ENCODE measurements around the gene PBX1.

The PBX1 gene

DNA sequence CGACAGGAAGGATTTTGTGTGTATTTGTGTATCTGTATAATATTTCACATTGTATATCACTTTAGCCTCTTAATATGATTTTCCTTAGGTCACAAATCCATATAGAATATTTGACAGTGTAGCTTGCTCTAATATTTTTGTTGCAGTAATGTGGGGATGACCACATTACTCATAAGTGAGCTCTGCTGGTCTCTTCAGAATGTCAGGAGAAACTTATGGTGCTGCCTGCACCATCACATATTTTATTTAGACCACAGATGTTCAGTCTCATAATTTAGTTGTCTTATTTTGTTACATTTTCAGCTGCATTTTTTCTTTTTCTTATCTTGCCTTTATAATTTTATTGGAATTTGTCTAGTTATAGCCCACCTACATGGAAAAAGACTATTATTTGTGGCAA lies 205.3 kb downstream of the PBX1 start:
- FAIRE-seq: no peak

DNA sequence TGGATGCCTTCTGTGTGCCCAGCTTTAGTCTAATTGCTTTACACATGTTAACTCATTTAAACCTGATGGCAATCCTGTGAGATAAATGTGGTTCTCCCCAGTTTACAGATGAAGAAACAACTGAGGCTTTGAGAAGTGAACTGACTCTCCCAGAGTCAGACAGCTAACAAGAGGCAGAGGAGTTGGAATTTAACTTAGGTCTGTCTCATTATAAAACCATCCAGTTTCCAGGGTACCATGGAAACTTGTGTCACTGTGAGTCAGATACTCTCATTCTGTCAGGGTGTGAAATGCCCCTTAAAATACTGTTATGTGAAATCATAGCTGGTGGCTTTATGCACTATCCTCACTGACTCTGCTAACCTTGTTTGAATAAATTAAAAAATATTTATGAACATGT lies 206.6 kb downstream of the PBX1 start:
- FAIRE-seq: peak; percentile 72

DNA sequence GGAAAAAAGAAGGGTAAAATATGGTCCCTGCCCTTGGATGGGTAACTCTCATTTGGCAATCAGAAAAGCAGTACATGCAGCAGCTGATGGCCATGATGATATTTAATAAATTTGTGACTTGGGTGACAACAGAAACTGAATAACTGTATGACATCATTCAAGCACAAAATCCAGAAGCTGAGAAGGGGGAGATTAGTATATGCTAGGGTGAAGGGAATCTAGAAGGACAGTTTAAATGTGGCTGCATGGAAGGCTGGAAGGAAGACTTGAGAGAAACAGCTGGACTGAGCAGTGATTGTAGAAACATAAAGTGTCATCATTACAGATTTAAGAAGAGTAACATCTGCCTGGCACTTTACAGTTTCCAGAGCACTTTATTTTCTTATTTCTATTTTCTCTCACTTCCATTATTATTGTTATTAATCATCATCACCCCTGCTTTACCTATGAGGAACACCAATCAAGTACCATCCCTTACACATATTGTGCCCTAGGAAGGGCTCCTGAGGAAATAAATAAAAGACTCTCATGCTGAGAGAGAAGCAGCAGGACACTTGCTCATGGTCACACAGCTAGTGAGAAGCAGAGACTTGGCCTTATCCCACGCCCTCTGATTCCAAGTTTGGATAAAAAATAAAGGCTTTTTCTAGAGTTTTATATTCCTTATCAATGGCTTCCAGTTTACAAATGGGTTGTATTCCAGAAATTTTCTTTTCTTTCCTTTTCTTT lies 207.2 kb downstream of the PBX1 start:
- no peak for FAIRE-seq

DNA sequence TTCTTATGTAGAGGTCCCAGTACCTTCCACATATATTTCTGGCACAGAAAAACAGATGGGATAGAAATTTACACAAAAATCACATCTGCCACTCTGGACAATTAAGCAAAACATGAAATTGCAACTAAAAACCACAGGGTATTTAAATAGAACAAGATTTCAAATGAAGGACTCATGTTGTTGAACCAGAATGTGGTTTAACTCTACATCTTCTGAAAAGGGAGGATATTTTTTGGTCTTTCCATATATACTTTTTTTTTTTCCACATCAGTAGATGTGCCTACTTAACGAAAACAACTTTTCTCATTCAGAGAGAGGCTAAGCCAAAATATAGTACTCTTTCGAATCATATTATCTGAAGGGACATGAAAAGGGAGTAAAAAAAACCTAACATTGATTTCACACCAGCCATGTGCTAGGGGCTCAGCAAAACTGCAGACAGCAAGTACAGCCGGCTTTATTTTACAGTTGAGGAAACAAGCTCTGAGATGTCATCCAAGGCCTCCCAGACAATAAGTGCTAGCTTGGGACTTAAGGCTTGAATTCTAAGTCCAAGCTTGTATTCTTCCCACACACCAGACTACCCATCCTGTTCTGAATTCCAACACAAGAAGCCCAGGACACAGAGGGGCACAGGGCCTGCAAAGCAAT lies 208.9 kb downstream of the PBX1 start:
- no peak for FAIRE-seq

DNA sequence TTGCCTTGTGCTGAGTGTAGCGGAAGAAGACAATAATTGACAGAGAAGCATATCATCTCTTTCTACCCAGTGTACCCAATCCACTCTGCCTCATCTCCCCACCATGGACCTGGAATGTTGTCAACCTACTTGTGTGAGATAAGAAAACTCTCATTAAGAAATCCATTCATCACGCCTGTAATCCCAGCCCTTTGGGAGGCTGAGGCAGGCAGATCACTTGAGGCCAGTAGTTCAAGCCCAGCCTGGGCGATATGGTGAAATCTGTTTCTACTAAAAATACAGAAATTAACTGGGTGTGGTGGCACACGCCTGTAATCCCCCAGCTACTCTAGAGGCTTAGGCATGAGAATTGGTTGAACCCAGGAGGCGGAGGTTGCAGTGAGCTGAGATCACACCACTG lies 209.6 kb downstream of the PBX1 start:
- FAIRE-seq: no peak

DNA sequence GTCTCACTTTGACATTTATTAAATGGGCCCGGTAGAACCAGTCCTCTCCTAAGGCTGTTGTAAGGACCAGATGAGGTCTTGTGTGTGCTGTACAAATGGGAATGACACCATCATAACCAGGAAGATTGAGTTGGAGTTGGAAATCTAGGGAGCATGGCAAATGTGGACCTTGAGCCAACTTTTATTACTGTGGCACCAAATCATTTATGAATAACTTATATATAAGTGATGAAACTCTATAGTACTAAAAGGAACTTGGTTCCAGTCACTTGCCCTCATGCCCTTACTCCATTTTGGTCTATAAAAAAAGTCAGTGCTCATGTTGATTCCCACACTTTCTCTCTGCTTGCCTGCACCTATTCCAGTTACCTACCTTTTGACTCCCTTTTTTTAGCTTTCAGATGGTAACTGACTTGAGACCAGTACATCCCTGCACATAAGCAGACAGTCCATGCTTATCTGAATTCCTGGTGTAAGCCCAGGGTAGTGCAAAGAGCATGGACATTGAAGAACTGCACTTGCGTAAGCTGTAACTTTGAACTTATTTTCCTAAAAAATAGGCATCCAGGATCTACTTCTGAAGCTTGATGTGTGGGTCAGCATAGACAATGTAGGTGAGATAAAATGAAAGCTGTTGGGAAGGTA lies 210.6 kb downstream of the PBX1 start:
- no peak for FAIRE-seq

DNA sequence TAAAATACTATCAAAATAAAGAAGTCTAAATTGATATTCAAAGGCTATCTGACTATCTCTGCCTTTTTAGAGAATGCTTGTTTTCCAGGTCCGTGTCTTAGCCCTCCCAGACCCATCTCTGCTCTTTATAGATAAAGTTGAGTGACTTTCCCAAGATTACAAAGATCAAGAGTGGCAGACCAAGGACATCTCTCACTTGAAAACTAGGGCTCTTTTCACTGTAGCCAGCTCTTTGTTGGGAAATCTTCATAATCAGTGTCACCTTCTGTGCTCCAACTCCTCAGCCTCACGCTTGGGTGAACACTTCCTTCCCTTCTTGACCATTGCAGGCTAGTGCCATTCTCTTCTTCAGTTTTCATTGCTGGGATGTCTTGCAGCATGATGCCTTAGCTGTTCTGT lies 211.1 kb downstream of the PBX1 start:
- FAIRE-seq: no peak

DNA sequence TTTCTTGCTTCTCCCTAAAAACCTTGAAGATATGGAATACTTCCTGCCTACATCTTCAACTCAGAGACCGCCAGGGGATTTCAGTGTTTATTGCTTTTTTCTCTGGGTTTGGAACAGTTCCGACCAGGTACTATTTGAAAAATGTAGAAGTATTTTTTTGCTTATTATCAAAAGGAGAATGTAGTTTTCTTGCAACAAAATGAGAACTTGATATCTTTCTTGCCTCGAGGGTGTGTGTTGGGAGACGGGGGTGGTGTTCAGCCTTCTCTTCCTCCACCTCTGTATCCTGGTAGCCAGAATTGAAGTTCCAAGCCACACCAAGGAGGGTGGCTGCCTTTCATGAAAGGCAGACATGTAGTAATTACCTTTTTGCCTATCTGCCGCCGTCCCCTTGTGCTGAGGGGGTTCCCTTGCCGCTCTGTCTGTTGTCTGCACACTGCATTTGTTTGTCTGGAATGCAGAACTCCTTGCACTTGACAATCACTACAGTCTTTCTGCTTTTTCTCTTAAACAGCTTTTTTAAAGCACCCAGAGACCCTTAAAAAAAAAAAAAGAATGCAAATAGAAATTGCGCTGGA lies 212.1 kb downstream of the PBX1 start:
- FAIRE-seq: no peak

DNA sequence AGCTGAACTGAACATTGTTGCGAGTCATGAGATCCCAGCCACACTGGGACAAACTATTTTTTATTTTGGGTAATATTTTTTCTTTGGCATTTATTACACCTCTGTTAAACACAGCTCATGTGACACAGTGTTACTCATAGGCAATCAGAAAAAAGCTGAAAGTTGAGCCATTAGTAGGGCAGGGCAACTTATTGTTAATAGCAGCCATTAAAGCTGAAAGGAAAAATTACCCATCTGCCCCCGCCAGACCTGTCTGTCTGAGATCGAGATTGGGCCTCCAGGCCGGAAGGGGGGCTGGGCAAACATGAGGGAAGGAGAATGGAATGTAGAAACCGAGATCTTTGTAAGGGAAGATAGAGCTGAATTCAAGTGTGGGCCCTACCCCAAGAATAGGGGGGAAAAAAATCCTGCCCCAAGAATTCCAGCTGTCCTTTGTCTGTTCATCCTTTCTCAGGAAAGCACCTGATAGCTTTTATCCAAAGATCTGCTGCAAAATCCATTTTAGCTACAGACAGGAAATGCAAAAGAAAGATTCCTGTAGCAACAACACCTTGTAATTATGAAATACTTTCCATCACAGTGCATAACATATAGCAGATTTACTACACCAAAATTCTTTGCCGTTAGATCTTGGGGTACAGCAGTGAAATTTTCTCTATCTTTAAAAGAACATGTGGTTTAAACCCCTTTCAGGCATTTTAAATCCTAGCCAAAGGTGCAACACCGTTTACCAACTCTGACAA lies 212.8 kb downstream of the PBX1 start:
- FAIRE-seq: no peak

DNA sequence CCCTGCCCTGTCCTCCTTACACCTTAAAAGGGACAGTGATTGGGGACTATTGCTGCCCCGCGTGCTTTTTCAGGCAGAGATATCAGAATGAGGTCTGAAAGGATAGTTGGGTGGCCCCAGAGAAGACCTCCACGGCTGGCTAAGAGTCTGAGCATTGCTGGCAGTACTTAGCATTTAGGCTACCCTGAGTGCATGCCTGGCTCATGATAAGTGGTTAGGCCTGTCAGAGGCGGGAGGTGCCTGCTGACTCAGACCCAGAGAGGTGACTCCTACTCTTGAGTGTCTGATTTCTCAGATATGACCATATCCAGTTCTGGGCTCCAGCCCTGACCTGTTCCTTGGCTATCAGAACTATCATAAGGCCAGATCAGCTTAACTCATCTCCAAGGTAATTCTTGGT lies 213.7 kb downstream of the PBX1 start:
- FAIRE-seq: no peak

DNA sequence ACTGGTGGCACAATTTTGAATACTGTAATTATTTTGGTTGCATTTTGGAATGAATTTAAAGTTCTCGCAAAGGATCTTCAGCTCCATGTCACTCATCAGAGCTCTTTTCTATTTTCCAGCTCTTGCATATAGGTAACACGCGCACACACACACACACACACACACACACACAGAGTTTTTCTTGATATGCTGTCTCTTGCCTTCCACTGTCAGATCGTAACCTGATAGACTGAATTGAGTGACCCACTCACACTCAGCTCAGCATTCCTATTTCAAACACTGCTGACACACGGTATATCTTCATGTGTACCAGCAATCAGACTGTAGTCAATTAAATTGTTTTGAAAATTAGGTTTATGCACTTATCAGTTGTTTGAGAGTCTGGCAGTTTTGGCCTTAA lies 214.1 kb downstream of the PBX1 start:
- FAIRE-seq: no peak

DNA sequence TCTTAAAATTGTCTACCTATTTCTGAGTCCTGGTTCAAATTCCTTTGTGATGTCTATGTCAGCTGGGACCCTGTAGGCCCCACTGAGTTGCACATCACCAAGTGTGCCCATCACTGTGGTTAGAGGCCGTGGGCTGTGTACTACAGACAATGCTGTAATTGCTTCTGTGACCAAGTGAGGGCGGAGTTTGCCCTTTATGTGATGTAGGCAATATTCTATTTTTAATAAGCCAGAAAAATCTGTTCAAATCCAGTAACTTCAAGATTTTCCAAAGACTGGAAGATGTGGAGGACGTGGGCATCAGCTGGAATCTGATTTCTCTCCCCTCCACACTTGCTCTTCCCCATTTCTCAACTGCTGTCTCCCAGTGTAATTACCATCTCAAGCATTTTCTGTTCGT lies 215.4 kb downstream of the PBX1 start:
- no peak for FAIRE-seq

DNA sequence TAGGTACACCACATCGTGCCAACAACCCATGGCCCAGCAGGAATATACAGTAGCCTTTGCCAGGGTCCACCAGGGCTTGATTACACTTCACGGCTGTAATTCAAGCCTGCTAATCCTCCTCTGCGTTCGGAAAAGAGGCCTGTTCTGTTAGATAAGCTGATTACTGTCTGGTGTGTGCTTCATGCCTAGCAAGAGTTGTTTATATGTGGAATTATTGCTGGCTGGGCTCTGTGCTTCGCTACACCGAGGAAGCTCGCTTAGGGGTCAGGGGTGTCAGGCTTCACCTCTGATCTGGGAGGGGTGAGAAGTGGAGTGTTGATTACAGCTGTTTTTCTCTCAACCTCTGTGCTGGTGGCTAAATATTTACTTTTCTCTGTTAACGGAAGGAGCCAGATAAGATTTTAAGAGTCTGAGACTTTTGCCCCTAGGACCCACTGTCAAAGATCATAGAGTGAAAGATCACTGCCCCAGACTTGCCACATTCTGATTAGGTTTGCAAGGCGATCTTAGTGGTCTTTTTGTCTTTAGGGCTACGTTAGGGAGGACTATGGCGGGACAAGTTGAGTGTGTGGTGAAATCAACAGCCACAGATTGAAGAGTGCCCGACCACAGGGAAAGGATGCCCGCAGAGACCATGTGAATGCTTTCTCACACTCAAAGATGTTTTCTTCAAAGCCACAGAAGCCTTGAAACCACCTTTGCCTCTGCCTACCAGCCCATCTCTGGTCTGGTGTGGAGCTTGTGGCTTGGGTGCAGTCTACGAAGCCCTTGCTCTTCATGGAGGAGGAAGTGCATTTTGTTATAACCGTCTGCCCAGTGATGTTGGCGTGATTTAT lies 216.1 kb downstream of the PBX1 start:
- FAIRE-seq: no peak

DNA sequence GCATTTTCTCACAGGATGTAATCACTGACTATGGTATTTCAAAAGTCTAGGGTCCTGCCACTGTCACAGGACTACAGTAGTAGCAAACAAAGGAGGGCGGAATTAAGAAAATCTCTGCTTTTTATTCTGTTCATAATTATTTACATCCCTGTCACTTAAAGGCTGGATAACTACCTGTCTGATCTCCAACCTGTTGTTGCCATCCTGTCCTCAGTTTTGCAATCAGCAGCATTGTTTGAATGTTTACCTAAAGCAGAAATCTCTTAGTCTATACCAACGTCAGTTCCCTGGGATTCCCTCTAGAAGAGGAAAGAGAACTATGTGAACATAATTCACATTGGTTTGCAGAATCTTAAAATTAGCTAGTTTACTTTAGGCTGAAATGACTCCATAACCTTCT lies 218.5 kb downstream of the PBX1 start:
- no peak for FAIRE-seq

DNA sequence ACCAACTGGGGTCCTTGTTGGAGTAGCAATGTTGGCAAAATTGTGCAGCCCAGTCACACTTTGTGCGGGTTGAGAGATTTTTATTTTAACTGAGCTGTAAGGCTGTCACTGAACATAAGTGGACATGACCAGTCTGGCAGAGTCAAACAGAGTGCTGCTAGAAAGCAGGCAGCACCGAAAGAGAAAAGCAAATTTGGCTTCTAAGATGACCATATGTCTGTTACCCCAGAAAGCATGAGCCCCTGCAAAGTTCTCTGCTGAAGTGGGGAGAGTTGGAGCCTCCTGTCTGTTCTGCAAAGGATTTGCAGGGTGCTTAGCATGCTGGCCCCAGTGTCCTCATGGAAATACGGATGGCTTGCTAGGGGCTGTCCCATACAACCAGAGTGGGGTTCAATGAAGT lies 220.4 kb downstream of the PBX1 start:
- FAIRE-seq: no peak

DNA sequence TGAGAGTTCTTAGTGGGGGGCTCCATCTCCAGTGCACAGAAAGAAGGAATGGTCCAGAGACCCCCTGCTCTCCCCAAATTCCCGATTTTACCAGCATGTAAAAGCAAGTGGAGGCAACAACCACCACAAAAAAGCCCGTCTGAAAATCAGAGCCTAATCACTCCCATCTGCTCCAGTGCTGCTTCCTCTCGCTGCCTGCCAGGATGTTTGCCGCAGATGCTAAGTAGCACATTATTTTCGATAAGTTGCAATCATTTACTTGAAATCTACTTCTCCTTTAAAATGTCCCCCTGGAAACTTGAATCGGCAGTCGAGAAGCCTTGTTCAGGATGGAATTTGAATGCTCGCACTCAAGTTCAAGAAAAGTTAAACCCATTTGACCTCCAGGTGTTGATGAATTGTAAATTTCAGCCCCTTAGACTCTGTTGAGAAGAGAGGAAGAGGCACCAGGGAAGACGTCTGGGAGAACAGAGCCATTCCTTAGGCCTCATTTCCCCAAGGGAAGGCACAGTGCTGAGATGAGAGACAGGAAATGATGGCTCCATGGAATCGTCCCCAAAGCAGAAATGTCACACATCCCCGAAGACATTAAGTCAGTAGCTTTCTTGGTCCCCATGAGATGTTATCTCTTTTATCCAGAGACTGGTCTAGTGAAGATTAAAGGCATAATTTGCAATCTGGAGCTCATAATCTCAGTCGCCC lies 221.3 kb downstream of the PBX1 start:
- FAIRE-seq: no peak

DNA sequence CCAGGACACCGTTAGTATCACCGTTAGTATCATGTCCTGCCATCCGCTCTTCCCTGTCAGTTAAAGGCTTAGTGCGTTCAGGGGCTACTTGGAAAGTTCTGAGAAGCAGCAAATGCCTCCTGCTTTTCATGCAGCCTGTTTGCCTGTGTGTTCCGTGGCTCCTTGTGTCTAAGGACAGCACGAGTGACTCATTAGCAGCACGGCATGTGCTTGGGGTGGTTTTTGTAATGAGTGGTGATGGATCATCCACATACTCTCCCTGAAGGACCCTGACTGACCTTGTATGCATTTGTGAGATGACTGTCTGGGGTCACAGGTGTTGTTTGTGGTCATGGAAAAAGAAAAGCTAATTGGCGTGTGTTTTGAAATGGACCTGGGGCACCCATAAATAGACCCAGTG lies 221.9 kb downstream of the PBX1 start:
- no peak for FAIRE-seq

DNA sequence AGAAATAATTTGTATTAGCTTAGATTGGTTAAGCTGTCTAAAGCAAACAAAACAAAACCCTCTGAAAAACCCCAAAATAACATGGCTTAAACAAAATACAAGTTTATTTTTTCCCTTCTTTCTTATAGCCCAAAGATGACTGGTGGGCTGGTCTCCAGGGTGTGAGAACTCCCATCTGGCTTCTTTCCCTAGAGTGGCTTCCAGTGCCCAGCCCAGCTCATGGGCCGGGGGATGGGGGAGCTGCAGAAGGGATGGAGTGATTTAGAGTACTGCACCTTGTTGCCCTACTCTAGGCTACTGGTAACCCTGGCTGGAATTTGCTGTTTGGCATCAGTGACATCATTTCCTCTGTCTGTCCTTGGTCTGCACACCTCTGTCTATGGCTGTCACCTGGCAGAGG lies 223.0 kb downstream of the PBX1 start:
- FAIRE-seq: no peak

DNA sequence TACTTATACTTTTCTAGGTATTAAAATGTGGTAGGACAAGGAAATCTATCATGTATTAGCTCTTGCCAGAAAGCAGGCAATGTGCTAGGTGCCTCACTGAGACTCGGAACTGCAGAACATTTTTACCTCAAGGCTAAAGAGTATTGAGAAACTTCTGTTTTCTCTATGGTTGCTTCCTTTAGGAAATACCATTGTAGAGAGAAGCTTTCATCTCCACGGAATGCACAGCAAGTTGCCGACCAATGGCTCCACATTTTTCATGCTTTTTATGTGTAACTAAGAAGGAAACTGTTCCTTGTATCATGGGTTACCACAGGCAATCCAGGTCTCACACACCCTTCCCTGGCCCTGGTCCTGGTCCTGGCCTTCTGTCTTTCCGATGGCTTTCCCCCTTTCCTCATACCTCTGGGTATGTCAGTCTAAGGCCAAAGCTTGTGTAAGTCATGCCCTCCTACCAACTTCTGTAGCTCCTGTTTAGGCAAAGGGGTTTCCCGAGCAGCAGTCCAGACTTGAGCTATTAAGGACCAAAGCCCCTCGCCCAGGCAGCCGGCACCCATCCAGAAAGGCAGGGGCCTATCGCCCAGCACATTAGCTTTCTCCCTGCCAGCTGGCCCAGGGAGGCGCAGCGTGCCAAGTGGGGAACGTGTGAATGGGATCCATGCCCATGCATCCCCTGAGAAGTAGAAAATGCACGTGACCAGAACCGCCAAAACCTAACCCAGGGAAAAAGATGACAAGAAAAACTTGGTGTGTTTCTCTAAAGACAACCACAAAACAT lies 225.0 kb downstream of the PBX1 start:
- no peak for FAIRE-seq

DNA sequence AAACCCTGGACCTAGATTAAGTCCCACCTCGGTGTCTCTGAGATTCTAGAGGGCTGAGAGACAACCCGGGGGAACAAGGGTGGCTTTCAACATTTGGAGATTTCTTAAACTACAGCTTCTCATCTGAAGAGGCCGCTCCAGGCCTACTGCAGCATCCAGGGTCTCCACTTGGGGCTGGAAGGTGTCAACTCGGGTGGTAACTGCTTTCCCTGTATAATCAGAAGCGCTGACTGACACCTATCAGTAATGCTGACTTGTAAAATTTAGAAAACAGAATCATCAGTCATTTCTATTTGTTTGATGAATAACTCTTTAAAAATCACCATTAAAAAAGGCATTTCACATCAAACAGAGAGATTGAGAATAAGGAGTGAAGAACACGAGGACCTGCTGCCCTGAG lies 226.0 kb downstream of the PBX1 start:
- no peak for FAIRE-seq
